Endothelial cell of umbilical vein (primary cell): ENCODE results near the gene ARHGAP21. TPM values are rescaled to one million over a fixed set of nuclear protein-coding genes. Genes with fewer than 3 reads are reported as not detected.

ENCODE experiments used
- BruUV-seq: library from RNA; stranded (reverse); fragments of 400-500 nt; replicated peaks from 2 replicates; lab custom pipeline; 2021; lab: Mats Ljungman, UMichigan
- CTCF ChIA-PET: fragments of 300-600, 350-600 bp; sonication (Branson Sonifier 250); formaldehyde crosslinking; loops from one replicate; lab custom pipeline; 2021; ENCODE audit warnings: antibody characterized with exemption, inconsistent platforms; lab: Charles Lee
- POLR2A ChIA-PET: fragments of 300-600, 350-600 bp; sonication (Branson Sonifier 250); formaldehyde crosslinking; loops from one replicate; lab custom pipeline; 2021; ENCODE audit warnings: antibody characterized with exemption, inconsistent platforms; lab: Charles Lee
- DNase-seq: peaks from one replicate; pipeline ENCODE4 v3.0.0-alpha.2; 2011; ENCODE audit warnings: low read depth, low spot score
- FAIRE-seq: peaks from 2 replicates; lab custom pipeline; 2011; peaks lifted over from hg19 to GRCh38; lab: Jason Lieb, UNC
- H2AFZ ChIP-seq: 2 replicates; pipeline ENCODE4 v1.6.0; 2012; ENCODE audit warnings: low read depth, low read length, control low read depth, inconsistent platforms
- H3K27ac ChIP-seq: 2 replicates; pipeline ENCODE4 v1.5.1; 2011; ENCODE audit warnings: low read depth, mild to moderate bottlenecking, control low read depth, low read length, moderate library complexity; ENCODE audit not compliant: insufficient read depth
- H3K27me3 ChIP-seq, 2 experiments: 2 replicates each; pipeline versions ENCODE4 v1.6.0 to v1.6.1; 2011; ENCODE audit warnings: low read length in 2 of 2, mixed read lengths in 1 of 2; ENCODE audit not compliant: control insufficient read depth in 2 of 2, insufficient read depth in 2 of 2
- H3K36me3 ChIP-seq, 2 experiments: 2 replicates in 1 of 2; 3 replicates in 1 of 2; pipeline ENCODE4 v1.5.1; 2011; ENCODE audit warnings: low read length in 2 of 2, mild to moderate bottlenecking in 1 of 2, moderate library complexity in 1 of 2; ENCODE audit not compliant: control insufficient read depth in 2 of 2, insufficient read depth in 2 of 2; ENCODE audit errors: extremely low read depth in 1 of 2
- H3K4me1 ChIP-seq: 3 replicates; pipeline ENCODE4 v1.5.1; 2011; ENCODE audit warnings: mild to moderate bottlenecking, low read length; ENCODE audit not compliant: control insufficient read depth, insufficient read depth; ENCODE audit errors: extremely low read depth
- H3K4me2 ChIP-seq: 2 replicates; pipeline ENCODE4 v1.6.1; 2011; ENCODE audit warnings: low read length, control low read depth, mixed read lengths; ENCODE audit not compliant: insufficient read depth
- H3K4me3 ChIP-seq, 3 experiments: fragments of 200-600 bp in 1 of 3; sonication (generic), shearing (Covaris generic) in 1 of 3; replicated peaks in 1 of 3; 2 replicates each; pipeline ENCODE4 v1.5.1; 2011 to 2016; ENCODE audit warnings: control low read depth in 3 of 3, low read length in 3 of 3, mild to moderate bottlenecking in 2 of 3, inconsistent platforms in 1 of 3, low read depth in 1 of 3, moderate library complexity in 1 of 3; ENCODE audit not compliant: insufficient read depth in 1 of 3
- H3K79me2 ChIP-seq: 2 replicates; pipeline ENCODE4 v1.6.0; 2012; ENCODE audit warnings: low read length, inconsistent platforms; ENCODE audit not compliant: control insufficient read depth, insufficient read depth
- H3K9ac ChIP-seq: replicated peaks from 2 replicates; pipeline ENCODE3; 2011; ENCODE audit warnings: low read length, control low read depth; ENCODE audit not compliant: insufficient read depth; ENCODE audit errors: extremely low read depth
- H3K9me1 ChIP-seq: replicated peaks from 3 replicates; pipeline ENCODE4 v1.6.0; 2011; ENCODE audit warnings: mild to moderate bottlenecking, low read length; ENCODE audit not compliant: control insufficient read depth, insufficient read depth; ENCODE audit errors: extremely low read depth
- H3K9me3 ChIP-seq: replicated peaks from 2 replicates; pipeline ENCODE4 v1.5.1; 2012; ENCODE audit warnings: low read length, inconsistent platforms; ENCODE audit not compliant: control insufficient read depth, insufficient read depth
- H4K20me1 ChIP-seq: replicated peaks from 2 replicates; pipeline ENCODE3; 2011; ENCODE audit warnings: mild to moderate bottlenecking, low read length; ENCODE audit not compliant: control insufficient read depth, insufficient read depth; ENCODE audit errors: extremely low read depth
- FOS ChIP-seq: IDR thresholded peaks from 2 replicates; pipeline ENCODE4 v1.6.1; 2011; ENCODE audit warnings: mild to moderate bottlenecking, low read length, moderate library complexity, borderline replicate concordance; ENCODE audit not compliant: insufficient read depth
- GATA2 ChIP-seq: IDR thresholded peaks from 2 replicates; pipeline ENCODE4 v1.7.0; 2011; ENCODE audit warnings: low read depth, mild to moderate bottlenecking, moderate library complexity, mixed read lengths, low read length; ENCODE audit not compliant: insufficient read length, insufficient read depth
- JUN ChIP-seq: IDR thresholded peaks from 2 replicates; pipeline ENCODE4 v1.6.1; 2011; ENCODE audit warnings: borderline replicate concordance, low read depth; ENCODE audit not compliant: insufficient read length, insufficient read depth
- MYC ChIP-seq: IDR thresholded peaks from one replicate; pipeline ENCODE4 v1.6.1; 2011; ENCODE audit warnings: mild to moderate bottlenecking, low read depth, low read length
- POLR2A ChIP-seq: IDR thresholded peaks from 2 replicates; pipeline ENCODE4 v1.6.1; 2012; ENCODE audit warnings: low read depth, mild to moderate bottlenecking, control low read depth, low read length
- POLR2AphosphoS5 ChIP-seq: IDR thresholded peaks from 2 replicates; pipeline ENCODE4 v1.6.1; 2012; ENCODE audit warnings: low read depth, mild to moderate bottlenecking, control low read depth, low read length, moderate library complexity; ENCODE audit not compliant: insufficient read depth
- dilution Hi-C: fragments of 300-500 bp; cut with MboI; formaldehyde crosslinking; loops from one replicate; pipeline ENCODE4 v1.15.0; 2019; ENCODE audit warnings: low sequenced_read_pairs; ENCODE audit not compliant: extremely low pct_ligation_motif_present
- intact Hi-C: fragments of 100-400 bp; cut with micrococcal nuclease; formaldehyde crosslinking; loops from one replicate; pipeline ENCODE4 v1.10.0; 2022
- polyA plus RNA-seq, 4 experiments: library from polyadenylated mRNA; depleted of rRNA in 3 of 4; stranded (reverse) in 3 of 4; unstranded in 1 of 4; fragments of >200 nt; gene quantifications; 2 replicates each; pipeline versions ENCODE4 v1.2.1 to v1.2.3, GENCODE V29; 2011 to 2012; ENCODE audit warnings: missing spikeins in 1 of 4
- total RNA-seq: library from RNA; stranded (reverse); gene quantifications from 2 replicates; pipeline ENCODE4 v1.2.3, GENCODE V29; 2021
- TF ChIP-seq, protein P1 (sequence below), 2 donors: IDR thresholded peaks; 1 replicate in 1 of 2; 2 replicates in 1 of 2; pipeline ENCODE4 v1.5.1; 2011; ENCODE audit warnings: low read length in 2 of 2, mild to moderate bottlenecking in 2 of 2, moderate library complexity in 2 of 2, control low read depth in 1 of 2, inconsistent platforms in 1 of 2, low read depth in 1 of 2; ENCODE audit not compliant: insufficient read depth in 1 of 2; ENCODE audit errors: extremely low read depth in 1 of 2
- TF ChIP-seq, protein P2 (sequence below): IDR thresholded peaks from 2 replicates; pipeline ENCODE4 v1.6.1; 2011; ENCODE audit not compliant: insufficient read depth, insufficient read length

ARHGAP21 gene
- total and polyA plus RNA-seq, 2 donors (not counting 3 experiments of a cell fraction or from before 2014, with no cell fraction given) = 29.5 to 97.8 TPM

DNA sequence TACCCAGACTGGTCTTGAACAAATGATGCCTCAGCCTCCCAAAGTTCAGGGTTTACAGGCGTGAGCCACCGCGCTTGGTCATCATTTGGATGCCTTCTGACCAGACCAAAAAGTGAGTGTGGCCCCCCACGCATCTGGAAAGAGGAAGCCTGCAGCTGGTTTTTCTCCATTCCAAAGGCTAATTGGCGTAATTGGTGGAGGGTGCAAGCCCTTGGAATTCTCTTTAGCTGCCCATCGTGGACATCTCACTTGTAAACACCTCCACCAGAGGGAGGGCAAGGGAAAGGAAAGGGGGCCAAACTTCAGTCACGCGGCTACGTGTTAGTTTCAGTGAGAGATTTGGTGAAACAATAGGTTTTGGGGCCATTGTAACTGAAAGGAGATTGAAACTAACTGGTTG is 4.1 kb upstream of the ARHGAP21 start:
- ChIA-PET POLR2A (no interaction called here), CTCF (interaction anchor here (0.8 to 3.3 kb wide), 6 partner anchors 10 to 353 kb away, joined by 3 to 17 read pairs (median 4); no protein-coding TSS in a partner anchor)
- BruUV-seq = no TSS peak
- Histone ChIP-seq H4K20me1 (no peaks in the 10 kb centered on the region), H3K79me2 (peaks cover 5% of the 10 kb centered on the region), H3K9me3 (no peaks in the 10 kb centered on the region), H3K4me3 (no peak overlapping the region), H3K4me1 (peaks cover 3% of the 10 kb centered on the region), H3K9ac (no peak overlapping the region), H2AFZ (no peak overlapping the region), H3K4me2 (no peak overlapping the region), H3K9me1 (no peaks in the 10 kb centered on the region), H3K27ac (no peak overlapping the region), H3K27me3 (no peaks in the 10 kb centered on the region), H3K36me3 (no peaks in the 10 kb centered on the region)
- dilution Hi-C loops = no loop called here
- FAIRE-seq (no peak), DNase-seq (no peak)
- intact Hi-C loops = loop anchor here (1.0 kb wide), 1 partner anchor 263 kb away; no protein-coding TSS in a partner anchor
- TF ChIP-seq GATA2 (no peak), MYC (no peak), POLR2A (no peak), POLR2AphosphoS5 (no peak), JUN (no peak), FOS (no peak)
- TF ChIP-seq, protein P1, sequence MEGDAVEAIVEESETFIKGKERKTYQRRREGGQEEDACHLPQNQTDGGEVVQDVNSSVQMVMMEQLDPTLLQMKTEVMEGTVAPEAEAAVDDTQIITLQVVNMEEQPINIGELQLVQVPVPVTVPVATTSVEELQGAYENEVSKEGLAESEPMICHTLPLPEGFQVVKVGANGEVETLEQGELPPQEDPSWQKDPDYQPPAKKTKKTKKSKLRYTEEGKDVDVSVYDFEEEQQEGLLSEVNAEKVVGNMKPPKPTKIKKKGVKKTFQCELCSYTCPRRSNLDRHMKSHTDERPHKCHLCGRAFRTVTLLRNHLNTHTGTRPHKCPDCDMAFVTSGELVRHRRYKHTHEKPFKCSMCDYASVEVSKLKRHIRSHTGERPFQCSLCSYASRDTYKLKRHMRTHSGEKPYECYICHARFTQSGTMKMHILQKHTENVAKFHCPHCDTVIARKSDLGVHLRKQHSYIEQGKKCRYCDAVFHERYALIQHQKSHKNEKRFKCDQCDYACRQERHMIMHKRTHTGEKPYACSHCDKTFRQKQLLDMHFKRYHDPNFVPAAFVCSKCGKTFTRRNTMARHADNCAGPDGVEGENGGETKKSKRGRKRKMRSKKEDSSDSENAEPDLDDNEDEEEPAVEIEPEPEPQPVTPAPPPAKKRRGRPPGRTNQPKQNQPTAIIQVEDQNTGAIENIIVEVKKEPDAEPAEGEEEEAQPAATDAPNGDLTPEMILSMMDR (IDR thresholded peaks at IDR 0.05; ENCODE audit: extremely low read depth in 1 of 2, insufficient read depth in 1 of 2, low read depth in 1 of 2, low read length in 2 of 2) = peak in 1 of 2 donors; percentile 8
- TF ChIP-seq, protein P2, sequence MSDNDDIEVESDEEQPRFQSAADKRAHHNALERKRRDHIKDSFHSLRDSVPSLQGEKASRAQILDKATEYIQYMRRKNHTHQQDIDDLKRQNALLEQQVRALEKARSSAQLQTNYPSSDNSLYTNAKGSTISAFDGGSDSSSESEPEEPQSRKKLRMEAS = no peak
